ENCODE measurements around the gene SYTL3.

Gene SYTL3

DNA sequence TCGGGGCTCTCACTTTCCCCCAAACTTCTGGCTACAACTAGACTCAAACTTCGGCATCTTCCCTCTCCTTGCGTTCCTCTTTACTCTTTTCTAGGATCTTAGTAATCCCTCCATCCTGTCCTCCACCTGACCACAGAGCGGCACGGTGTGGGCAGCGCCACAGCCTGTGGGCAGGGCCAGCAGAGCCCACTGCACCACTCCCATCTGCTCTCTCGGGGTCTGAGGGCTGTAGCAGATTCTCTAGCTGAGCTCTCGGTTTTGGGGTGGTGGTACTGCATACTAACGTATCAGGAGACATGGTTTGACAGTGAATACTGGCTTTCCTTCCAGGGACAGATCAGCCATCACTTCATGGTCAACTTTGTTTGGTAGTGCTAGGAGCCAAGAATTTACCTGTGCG lies 111.9 kb downstream of the SYTL3 start:
- no peak for DNase-seq (ENCODE audit: low spot score)

- no peak for DNase-seq (ENCODE audit: low spot score)
These were observed 113.1 kb downstream of the SYTL3 start for GRCh38 chr6:158762787-158763433.

DNA sequence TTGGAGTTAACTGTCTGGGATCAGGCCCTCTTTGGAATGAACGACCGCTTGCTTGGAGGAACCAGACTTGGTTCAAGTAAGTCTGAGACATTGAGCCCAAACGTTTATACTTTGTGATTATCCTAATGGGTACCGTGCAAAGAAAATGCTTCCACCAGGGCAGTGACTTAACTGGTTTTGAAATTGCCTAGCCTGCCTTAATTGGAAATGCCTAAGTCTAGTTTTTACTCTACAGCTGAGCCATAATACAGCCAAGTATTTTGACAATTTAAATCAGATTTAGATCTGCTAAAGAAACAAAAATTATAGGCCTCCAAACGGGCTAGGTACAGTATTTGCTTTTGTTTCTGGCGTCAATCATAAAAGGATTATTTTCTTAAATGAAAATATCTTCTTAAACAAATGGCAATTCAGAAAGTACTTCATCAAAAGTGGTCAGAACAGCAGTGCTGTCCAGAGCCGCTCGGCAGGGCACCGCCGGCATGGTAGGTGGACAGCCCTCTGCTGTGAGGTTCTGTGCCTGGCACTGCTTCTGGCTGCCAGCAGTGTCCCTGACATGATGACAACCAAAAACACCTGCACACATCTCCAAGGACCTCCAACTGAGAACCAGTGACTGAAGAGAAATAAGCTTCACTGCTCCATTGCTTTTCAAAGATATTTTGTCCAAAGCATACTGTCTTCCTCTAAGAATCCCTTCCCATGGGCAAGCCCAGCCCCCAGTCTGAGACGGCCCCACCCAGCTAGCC lies 113.8 kb downstream of the SYTL3 start:
- no peak for DNase-seq (ENCODE audit: low spot score)

DNA sequence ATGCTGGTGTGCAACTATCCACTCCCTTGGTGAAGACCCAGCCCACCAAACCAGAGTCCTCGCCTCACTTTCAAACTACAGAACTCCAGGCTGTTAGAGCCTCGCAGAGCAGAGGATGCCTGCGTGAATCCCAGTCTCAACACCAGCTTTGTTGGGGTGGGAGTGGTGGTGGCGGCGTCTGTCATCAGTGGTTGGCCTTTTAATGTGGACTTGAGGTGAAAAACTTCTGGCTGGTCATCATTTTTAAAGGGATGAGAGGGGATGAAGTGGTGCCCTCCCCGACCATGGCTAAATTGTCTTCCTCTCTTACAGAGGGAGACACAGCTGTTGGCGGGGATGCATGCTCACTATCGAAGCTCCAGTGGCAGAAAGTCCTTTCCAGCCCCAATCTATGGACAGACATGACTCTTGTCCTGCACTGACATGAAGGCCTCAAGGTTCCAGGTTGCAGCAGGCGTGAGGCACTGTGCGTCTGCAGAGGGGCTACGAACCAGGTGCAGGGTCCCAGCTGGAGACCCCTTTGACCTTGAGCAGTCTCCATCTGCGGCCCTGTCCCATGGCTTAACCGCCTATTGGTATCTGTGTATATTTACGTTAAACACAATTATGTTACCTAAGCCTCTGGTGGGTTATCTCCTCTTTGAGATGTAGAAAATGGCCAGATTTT lies 114.5 kb downstream of the SYTL3 start:
- DNase-seq (ENCODE audit: low spot score): no peak

DNA sequence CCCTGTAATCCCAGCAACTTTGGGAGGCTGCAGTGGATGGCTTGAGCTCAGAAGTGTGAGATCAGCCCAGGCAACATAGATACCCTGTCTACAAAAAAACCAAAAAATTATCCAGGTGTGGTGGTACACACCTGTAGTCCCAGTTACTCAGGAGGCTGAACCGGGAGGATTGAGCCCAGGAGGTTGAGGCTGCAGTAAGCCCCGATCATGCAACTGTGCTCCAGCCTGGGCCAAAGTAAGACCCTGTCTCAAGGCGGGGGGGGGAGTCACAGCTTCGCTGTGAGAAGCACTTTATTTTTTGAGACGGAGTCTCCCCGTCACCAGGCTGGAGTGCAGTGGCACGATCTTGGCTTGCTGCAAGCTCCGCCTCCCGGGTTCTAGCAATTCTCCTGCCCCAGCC lies 115.1 kb downstream of the SYTL3 start:
- DNase-seq (ENCODE audit: low spot score): no peak

- no peak for DNase-seq (ENCODE audit: low spot score)
These were observed 115.7 kb downstream of the SYTL3 start for GRCh38 chr6:158765499-158766068.

GRCh38 chr6:158766621-158767455 lies 117.0 kb downstream of the SYTL3 start:
- no peak for DNase-seq (ENCODE audit: low spot score)

GRCh38 chr6:158767709-158768108 lies 117.9 kb downstream of the SYTL3 start:
- DNase-seq (ENCODE audit: low spot score): no peak

DNA sequence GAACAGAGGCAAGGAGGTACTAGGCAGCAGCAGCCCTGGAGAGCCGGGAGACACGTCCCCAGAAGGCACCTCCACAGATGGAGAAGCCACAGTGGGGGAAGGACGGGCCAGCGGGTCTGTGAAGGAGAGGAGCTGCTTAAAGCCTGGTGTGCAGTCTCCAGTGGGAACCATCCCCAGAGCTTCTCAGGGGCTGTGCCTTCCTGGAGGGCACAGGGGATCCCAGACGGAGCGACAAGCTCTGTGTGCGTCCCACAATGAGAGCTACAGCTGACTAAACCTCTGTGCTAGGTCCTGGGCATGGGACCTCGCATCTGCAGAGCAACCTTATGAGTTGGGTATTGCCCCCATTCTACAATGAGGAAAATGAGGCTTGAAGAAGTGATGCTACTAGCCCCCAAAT lies 118.6 kb downstream of the SYTL3 start:
- no peak for DNase-seq (ENCODE audit: low spot score)

DNA sequence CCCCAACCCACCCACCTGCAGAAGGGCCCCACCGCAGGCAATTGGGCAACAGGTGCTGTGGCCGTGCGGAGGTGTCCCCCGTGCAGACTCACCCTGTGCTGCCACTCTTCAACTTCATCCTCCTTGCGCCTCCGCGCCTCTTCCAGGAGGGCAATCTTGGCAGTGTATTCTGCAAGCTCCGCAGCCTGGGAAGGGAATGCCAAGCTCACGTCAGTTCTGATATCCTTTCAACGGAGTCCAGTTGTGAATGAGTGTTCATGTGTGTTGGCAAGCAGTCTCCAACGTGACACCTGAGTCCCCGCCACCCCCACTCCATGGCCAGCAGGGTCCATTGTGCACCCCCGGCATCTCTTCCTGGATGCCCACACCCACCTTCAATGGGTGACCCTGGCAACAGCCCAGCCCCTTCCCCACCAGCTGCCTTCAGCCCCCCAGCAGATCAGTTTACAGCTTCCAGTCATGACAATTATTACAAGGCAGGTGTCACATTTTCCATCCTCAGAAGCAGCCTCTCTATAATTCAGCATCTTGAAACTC lies 119.4 kb downstream of the SYTL3 start:
- no peak for DNase-seq (ENCODE audit: low spot score)

- no peak for DNase-seq (ENCODE audit: low spot score)
These were observed 120.0 kb downstream of the SYTL3 start for GRCh38 chr6:158769771-158770432.

DNA sequence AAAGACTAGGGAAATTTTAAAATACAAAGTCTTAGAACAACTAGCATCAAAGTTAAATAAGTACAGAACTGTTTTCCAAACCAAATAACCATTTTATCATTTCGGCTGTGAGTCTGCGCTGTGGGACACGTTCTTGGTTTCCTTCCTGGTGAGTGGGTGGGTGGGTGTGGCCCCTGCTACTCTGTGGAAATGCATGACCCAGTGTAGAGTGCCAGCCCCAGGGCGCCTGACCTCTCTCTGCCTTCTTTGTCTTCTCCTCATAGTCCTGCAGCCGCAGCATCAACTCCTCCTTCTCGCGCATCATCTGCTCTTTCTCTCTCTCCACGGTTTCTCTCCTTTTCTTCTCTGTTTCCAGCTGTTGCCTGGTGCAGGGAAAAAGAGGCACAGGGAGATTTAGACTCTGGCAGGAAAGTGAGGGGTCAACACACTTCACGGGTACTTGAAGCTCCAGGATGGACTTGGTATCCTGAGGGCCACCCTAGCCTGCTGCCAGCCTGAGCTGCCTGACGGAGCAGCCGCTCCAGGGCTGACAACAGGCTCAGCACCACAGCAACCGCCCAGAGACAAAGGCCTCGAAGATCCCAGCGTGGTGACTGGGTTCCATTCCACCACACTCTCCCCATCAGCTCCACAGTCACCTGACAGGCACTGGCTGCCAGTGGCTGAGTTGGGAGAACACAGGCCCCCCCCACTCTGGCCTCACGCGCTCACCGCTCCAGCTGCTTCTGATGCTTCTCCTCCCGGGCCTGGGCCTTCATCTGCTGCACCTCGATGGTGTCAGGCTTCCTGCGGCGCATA lies 120.9 kb downstream of the SYTL3 start:
- no peak for DNase-seq (ENCODE audit: low spot score)

DNA sequence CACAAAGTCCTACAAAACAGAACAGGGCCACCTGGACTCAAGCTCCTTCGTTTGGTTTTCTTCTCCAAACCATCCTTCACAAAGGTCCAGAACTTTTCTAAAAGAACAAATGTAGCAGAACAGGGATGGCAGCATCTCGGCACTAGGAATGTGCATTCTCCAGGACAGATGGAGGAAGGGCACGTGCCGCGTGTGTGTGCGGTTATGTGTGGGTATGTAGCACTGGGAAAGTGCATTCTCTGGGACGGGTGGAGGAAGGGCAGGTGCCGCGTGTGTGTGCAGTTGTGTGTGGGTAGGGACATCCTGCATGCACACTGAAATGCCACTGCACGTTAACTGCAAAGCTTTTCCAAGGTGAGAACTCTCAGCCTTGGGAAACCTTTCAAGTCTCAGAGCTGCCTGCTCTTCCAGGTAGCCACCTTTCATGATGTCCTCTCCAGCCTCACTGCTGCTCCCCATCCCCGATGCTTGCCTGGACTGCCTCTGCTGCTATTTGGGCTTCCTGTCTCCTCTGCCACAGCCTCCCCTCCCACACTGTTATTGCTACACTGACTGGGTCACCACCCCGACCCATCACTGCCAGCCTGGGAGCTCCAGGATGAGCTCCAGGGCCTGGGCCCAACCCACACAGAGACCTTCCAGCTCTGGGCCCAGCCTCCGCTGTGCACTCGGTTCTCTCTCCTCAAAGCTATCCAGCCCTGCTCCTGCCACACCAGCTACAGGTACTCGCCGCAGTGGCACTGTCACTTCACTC lies 121.7 kb downstream of the SYTL3 start:
- DNase-seq (ENCODE audit: low spot score): no peak

GRCh38 chr6:158772172-158772571 lies 122.3 kb downstream of the SYTL3 start:
- DNase-seq (ENCODE audit: low spot score): no peak

- DNase-seq (ENCODE audit: low spot score): no peak
These were observed 123.1 kb downstream of the SYTL3 start for GRCh38 chr6:158772851-158773371.

- DNase-seq (ENCODE audit: low spot score): no peak
These were observed 124.0 kb downstream of the SYTL3 start for GRCh38 chr6:158773581-158774449.

GRCh38 chr6:158774717-158775449 lies 125.0 kb downstream of the SYTL3 start:
- DNase-seq (ENCODE audit: low spot score): no peak

GRCh38 chr6:158775832-158776231 lies 126.0 kb downstream of the SYTL3 start:
- no peak for DNase-seq (ENCODE audit: low spot score)

Data from hematopoietic multipotent progenitor cell treated with erythropoietin and hydrocortisone succinate and interleukin-3 and kit ligand, for 15 days (in vitro differentiated cells).